GM20000 (cell line): ENCODE measurements around the gene ZNF735.
"Not testable (repeated sequence)": the region's sequence is repeated elsewhere in the genome, so short reads cannot be mapped to it uniquely, and the experiment has no call there.

Source experiments
- DNase-seq: peaks from one replicate; pipeline ENCODE4 v3.0.0; 2012; ENCODE audit warnings: low spot score
- TF ChIP-seq, protein P1 (sequence below): IDR thresholded peaks from 2 replicates; pipeline ENCODE4 v1.5.1; 2012; ENCODE audit warnings: mild to moderate bottlenecking, control low read depth; ENCODE audit errors: extremely low read depth, missing control alignments

The ZNF735 gene

GRCh38 chr7:64183126-64183742 lies 23.8 kb upstream of the ZNF735 start:
- no peak for DNase-seq
- TF ChIP-seq, protein P1, sequence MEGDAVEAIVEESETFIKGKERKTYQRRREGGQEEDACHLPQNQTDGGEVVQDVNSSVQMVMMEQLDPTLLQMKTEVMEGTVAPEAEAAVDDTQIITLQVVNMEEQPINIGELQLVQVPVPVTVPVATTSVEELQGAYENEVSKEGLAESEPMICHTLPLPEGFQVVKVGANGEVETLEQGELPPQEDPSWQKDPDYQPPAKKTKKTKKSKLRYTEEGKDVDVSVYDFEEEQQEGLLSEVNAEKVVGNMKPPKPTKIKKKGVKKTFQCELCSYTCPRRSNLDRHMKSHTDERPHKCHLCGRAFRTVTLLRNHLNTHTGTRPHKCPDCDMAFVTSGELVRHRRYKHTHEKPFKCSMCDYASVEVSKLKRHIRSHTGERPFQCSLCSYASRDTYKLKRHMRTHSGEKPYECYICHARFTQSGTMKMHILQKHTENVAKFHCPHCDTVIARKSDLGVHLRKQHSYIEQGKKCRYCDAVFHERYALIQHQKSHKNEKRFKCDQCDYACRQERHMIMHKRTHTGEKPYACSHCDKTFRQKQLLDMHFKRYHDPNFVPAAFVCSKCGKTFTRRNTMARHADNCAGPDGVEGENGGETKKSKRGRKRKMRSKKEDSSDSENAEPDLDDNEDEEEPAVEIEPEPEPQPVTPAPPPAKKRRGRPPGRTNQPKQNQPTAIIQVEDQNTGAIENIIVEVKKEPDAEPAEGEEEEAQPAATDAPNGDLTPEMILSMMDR, result no peak

DNA sequence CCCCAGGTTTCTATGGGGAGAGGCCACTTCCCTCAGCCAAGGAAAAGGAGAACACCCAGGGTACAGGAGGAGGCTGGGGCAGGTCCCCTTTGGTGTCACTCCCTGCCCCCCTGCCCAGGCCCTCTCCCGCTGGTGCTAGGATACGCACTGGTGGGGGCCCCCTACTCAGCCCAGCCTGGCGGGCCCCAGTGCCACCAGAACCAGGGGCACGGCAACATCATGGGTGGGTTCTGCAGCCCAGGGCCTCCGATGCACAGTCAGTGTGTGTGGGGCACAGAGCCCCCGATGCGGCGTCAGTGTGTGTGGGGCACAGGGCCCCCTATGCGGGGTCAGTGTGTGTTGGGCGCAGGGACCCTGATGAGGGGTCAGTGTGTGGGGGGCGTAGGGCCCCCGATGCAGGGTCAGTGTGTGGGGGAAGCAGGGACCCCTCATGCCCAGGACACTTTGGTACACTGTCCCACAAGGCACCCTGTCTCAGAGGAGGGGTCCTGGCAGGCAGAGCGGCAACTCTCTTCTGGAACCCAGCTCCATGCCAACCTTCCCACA lies 23.1 kb upstream of the ZNF735 start:
- no peak for DNase-seq
- TF ChIP-seq, protein P1, result no peak

GRCh38 chr7:64184376-64184775 lies 22.6 kb upstream of the ZNF735 start:
- TF ChIP-seq, protein P1, result no peak
- DNase-seq, result no peak

DNA sequence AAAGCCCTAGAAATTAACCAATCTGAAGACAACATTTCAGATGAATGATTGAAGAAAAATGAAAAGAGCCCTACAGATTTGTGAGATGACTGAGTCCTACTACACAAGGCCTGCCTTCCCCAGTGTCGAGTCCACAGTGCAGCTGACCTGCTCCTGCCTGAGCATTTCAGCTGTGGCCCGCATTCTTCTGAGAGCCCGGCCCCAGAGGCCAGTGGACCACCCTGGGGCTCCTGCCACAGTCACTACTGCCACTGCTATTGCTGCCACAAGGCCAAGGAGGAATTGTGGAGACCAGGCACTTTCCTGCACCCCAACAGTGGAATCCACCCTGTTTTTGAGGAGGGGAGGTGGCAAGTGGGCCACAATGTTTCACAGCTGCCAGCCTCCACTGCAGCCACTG lies 19.6 kb upstream of the ZNF735 start:
- TF ChIP-seq, protein P1, result no peak
- DNase-seq, result no peak

DNA sequence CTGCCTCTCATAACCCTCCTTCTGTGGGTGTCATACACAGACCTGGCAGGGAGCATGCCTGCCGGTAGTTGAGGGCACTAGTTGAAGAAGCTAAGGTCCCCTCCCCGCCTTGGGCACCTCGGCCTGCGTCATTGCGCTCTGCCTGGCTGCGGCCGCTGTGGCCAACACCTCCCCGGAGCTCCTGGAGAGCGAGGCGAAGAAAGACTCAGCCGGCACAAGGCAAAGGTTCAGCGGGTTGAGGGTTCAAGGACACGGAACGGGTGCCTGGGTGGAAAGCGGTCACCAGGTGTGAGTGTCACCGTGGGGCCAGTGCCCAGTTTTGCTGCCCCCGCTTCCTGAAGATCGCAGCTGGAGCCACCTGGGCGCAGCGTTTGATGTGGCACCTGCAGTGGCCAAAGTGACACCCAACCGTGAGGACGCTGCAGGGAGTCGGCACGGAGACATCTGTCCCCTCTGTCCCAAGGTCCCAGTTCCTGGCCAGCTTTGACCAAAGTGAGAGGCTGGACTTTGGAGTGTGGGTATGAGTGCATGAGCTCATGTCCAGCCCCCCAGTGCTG lies 14.8 kb upstream of the ZNF735 start:
- no peak for DNase-seq
- TF ChIP-seq, protein P1, result no peak

DNA sequence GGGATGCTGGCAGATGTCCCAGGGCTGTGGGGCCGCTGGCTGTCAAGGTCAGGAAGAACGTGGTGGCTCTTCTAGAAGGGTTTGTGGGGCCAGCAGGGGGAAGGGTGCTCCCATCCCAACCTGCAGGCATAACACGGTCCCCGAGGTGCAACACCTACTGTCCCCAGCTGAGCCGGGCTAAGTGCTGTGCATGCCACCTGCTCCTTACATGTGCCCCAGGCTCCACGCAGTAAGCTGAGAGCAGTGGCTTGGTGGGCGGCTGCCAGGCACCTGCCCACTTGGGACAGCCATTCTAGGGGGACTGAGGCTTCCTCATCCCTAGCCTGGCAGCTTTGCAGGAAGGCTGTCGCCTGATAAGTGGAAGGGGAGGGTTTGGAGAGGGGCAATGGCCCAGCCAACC lies 14.2 kb upstream of the ZNF735 start:
- TF ChIP-seq, protein P1, result no peak
- no peak for DNase-seq

GRCh38 chr7:64219710-64220298 lies 12.8 kb downstream of the ZNF735 start:
- not testable (repeated sequence) for DNase-seq

- no peak for DNase-seq
- TF ChIP-seq, protein P1, result no peak
Observed at GRCh38 chr7:64223366-64223765, 16.4 kb downstream of the ZNF735 start.

GRCh38 chr7:64228174-64228573 lies 21.2 kb downstream of the ZNF735 start, which contains the start of gene ZNF679:
Gene ZNF679, plus strand, starts transcription at chr7:64228474. Its CDS starts 20,644 bp downstream, at chr7:64249118.
- not testable (repeated sequence) for DNase-seq
